ENCODE data around the gene PLPP6.

Gene PLPP6

GRCh38 chr9:4662989-4663792 is 1.1 kb downstream of the PLPP6 start:
- DNase-seq, result no peak

- no peak for DNase-seq
Measured at GRCh38 chr9:4663956-4664355, 1.9 kb downstream of the PLPP6 start.

GRCh38 chr9:4665357-4665756 is 3.3 kb downstream of the PLPP6 start:
- no peak for DNase-seq

GRCh38 chr9:4666042-4666699 is 4.1 kb downstream of the PLPP6 start, which contains the start of gene SPATA6L:
SPATA6L (minus strand) TSS chr9:4666480; CDS start chr9:4666250, 230 bp downstream.
- peak; percentile 33 for DNase-seq

GRCh38 chr9:4667681-4668080 is 5.6 kb downstream of the PLPP6 start:
- no peak for DNase-seq

- no peak for DNase-seq
Measured at GRCh38 chr9:4668604-4669003, 6.5 kb downstream of the PLPP6 start.

GRCh38 chr9:4669890-4670289 is 7.8 kb downstream of the PLPP6 start:
- no peak for DNase-seq

GRCh38 chr9:4670591-4670990 is 8.5 kb downstream of the PLPP6 start:
- no peak for DNase-seq

GRCh38 chr9:4671737-4672136 is 9.6 kb downstream of the PLPP6 start:
- DNase-seq, result no peak

GRCh38 chr9:4674783-4675182 is 12.7 kb downstream of the PLPP6 start:
- DNase-seq, result no peak

GRCh38 chr9:4677392-4677791 is 15.3 kb downstream of the PLPP6 start:
- DNase-seq, result no peak

- peak; percentile 41 for DNase-seq
Measured at GRCh38 chr9:4678679-4679267, 16.7 kb downstream of the PLPP6 start.

- peak; percentile 98 for DNase-seq
Measured at GRCh38 chr9:4679268-4680172, 17.4 kb downstream of the PLPP6 start, which contains the start of gene CDC37L1. CDC37L1 (plus strand) TSS chr9:4679569; CDS start chr9:4679768, 199 bp downstream.

GRCh38 chr9:4680173-4680525 is 18.1 kb downstream of the PLPP6 start:
- DNase-seq, result no peak

GRCh38 chr9:4680750-4681149 is 18.7 kb downstream of the PLPP6 start:
- DNase-seq, result no peak

- no peak for DNase-seq
Measured at GRCh38 chr9:4684820-4685219, 22.7 kb downstream of the PLPP6 start.

GRCh38 chr9:4686112-4686511 is 24.0 kb downstream of the PLPP6 start:
- DNase-seq, result no peak

GRCh38 chr9:4686584-4686983 is 24.5 kb downstream of the PLPP6 start:
- no peak for DNase-seq

GRCh38 chr9:4689021-4689420 is 26.9 kb downstream of the PLPP6 start:
- no peak for DNase-seq

GRCh38 chr9:4689687-4690104 is 27.6 kb downstream of the PLPP6 start:
- peak; percentile 57 for DNase-seq

- no peak for DNase-seq
Measured at GRCh38 chr9:4690144-4690543, 28.1 kb downstream of the PLPP6 start.

- peak; percentile 33 for DNase-seq
Measured at GRCh38 chr9:4691795-4692194, 29.7 kb downstream of the PLPP6 start.

GRCh38 chr9:4700091-4700490 is 38.0 kb downstream of the PLPP6 start:
- DNase-seq, result no peak

All from activated CD4-positive, alpha-beta T cell treated with anti-CD3 and anti-CD28 coated beads, Interleukin-2, amount 50 U/mL, for 16 hours (primary cell).